ENCODE results near the gene KDM6A. TPM values are rescaled to one million over a fixed set of nuclear protein-coding genes. Genes with fewer than 3 reads are reported as not detected.
"Not testable (repeated sequence)": the region's sequence is repeated elsewhere in the genome, so short reads cannot be mapped to it uniquely, and the experiment has no call there.

Gene KDM6A
- total RNA-seq = 26.4 and 28.1 TPM in 2 replicates

DNA sequence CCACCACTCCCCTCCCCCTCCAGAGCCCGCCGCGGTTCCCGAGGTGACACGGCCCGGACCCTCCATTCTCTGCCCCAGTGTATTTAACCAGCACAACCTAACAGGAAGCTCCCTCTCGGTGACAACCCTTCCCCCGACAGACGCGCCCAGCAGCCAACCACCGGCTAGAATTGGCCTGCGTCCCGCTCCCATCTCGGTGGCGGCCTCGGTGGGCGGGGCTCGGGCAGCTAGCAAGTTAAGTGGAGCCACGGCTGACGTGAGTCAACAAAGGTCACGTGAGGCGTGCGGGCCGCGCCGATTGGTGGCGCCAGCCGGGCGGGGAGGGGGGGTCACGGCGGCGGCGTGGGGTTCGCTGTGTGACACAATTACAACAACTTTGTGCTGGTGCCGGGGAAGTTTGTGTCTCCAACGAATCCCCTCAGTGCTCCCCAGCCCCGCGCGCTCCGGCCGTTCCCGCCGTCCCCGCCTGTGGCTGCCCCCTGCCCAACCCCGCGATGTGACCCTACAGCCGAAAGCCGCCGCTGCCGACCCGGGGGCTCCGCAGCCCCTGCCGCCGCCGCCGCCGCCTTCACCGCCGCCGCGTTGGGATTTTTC, at the start of gene KDM6A:
KDM6A (plus strand) TSS at position 368 of the 594 bp plus-strand sequence. CDS start 364 bp downstream, outside the sequence.
- peak; percentile 91 for DNase-seq (ENCODE audit: low spot score)
- Mint-ChIP-seq H3K27me3 (ENCODE audit: insufficient read depth) (no peaks in the 10 kb centered on the region), H3K4me1 (ENCODE audit: low read depth) (peaks cover 6% of the 10 kb centered on the region), H3K27ac (peak within 1 kb of the TSS; percentile 98), H3K36me3 (ENCODE audit: low read depth) (peaks cover 4% of the 10 kb centered on the region), H3K4me3 (peak within 1 kb of the TSS; percentile 97), H3K9me3 (no peaks in the 10 kb centered on the region)
- intact Hi-C loops (cut with micrococcal nuclease) = loop anchor here (1.0 to 10.0 kb wide), 6 partner anchors 26 to 1962 kb away; partner anchors contain the start of genes FUNDC1 and RP2

- H3K27me3 Mint-ChIP-seq (ENCODE audit: insufficient read depth); H3K36me3 Mint-ChIP-seq (ENCODE audit: low read depth); H3K4me1 Mint-ChIP-seq (ENCODE audit: low read depth); H3K9me3 Mint-ChIP-seq; DNase-seq (ENCODE audit: low spot score); H3K27ac Mint-ChIP-seq; intact Hi-C loops (cut with micrococcal nuclease); H3K4me3 Mint-ChIP-seq: not testable (repeated sequence)
These were observed 49.8 kb upstream of the KDM6A start for GRCh38 chrX:44823193-44823592.

GRCh38 chrX:44828008-44828605, 44.9 kb upstream of the KDM6A start:
- H3K36me3 Mint-ChIP-seq (ENCODE audit: low read depth) = no peaks in the 10 kb centered on the region
- H3K4me3 Mint-ChIP-seq = no peak overlapping the region
- no peak overlapping the region for H3K27ac Mint-ChIP-seq
- intact Hi-C loops (cut with micrococcal nuclease) = no loop called here
- no peaks in the 10 kb centered on the region for H3K27me3 Mint-ChIP-seq (ENCODE audit: insufficient read depth)
- no peaks in the 10 kb centered on the region for H3K9me3 Mint-ChIP-seq
- DNase-seq (ENCODE audit: low spot score) = no peak
- no peaks in the 10 kb centered on the region for H3K4me1 Mint-ChIP-seq (ENCODE audit: low read depth)

GRCh38 chrX:44829832-44830231, 43.2 kb upstream of the KDM6A start:
- intact Hi-C loops (cut with micrococcal nuclease) = no loop called here
- H3K27me3 Mint-ChIP-seq (ENCODE audit: insufficient read depth) = no peaks in the 10 kb centered on the region
- H3K27ac Mint-ChIP-seq = no peak overlapping the region
- DNase-seq (ENCODE audit: low spot score) = no peak
- H3K4me1 Mint-ChIP-seq (ENCODE audit: low read depth) = no peaks in the 10 kb centered on the region
- H3K36me3 Mint-ChIP-seq (ENCODE audit: low read depth) = no peaks in the 10 kb centered on the region
- H3K4me3 Mint-ChIP-seq = no peak overlapping the region
- no peaks in the 10 kb centered on the region for H3K9me3 Mint-ChIP-seq

- H3K4me1 Mint-ChIP-seq (ENCODE audit: low read depth) = no peaks in the 10 kb centered on the region
- H3K36me3 Mint-ChIP-seq (ENCODE audit: low read depth) = no peaks in the 10 kb centered on the region
- H3K9me3 Mint-ChIP-seq = no peaks in the 10 kb centered on the region
- no peak for DNase-seq (ENCODE audit: low spot score)
- no peak overlapping the region for H3K4me3 Mint-ChIP-seq
- H3K27ac Mint-ChIP-seq = no peak overlapping the region
- no peaks in the 10 kb centered on the region for H3K27me3 Mint-ChIP-seq (ENCODE audit: insufficient read depth)
- intact Hi-C loops (cut with micrococcal nuclease) = no loop called here
These were observed 30.3 kb upstream of the KDM6A start for GRCh38 chrX:44842550-44843317.

DNA sequence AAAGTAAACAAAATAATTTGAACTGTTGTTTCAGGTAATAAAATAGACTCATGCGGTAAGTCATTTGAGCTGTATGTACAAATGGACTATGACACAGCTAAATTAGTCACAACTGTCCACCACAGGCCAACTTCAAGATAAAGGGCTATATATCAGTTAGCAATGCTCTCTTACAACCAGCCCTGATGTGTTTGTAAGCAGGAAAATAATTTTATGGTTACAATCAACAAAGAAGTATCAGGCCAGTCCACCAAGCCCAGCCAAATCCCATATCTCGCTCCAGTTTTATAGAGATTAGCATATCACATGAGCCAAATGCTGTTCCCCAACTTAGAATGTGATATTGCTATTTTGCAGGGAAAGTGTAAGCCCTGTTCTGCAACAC, 29.7 kb upstream of the KDM6A start:
- Mint-ChIP-seq H3K27ac (no peak overlapping the region), H3K9me3 (no peaks in the 10 kb centered on the region), H3K4me1 (ENCODE audit: low read depth) (no peaks in the 10 kb centered on the region), H3K4me3 (no peak overlapping the region), H3K36me3 (ENCODE audit: low read depth) (no peaks in the 10 kb centered on the region), H3K27me3 (ENCODE audit: insufficient read depth) (no peaks in the 10 kb centered on the region)
- no peak for DNase-seq (ENCODE audit: low spot score)
- intact Hi-C loops (cut with micrococcal nuclease) = no loop called here

DNA sequence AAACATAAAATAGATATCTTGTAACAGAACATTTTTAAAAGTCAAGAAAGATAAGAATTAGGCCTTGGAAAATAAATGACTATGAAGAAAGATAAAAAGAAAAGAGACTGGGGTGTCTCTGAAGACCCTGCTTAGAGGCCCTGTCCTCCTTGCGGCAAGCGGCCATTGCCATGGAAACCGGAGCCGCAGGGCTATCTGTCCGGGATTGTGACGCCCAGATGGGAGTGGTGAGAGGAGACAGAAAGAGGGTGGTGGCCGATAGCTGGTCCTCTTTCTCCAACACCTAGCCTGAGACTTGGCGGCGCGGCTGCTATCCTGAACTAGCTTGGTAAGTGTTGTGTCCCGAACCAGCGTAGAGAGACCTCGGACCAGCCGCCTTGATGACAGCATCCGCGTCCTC, 29.2 kb upstream of the KDM6A start, which contains the start of gene DUSP21:
DUSP21 (plus strand) TSS at position 269 of the 400 bp plus-strand sequence; CDS start at position 381, 112 bp downstream.
- Mint-ChIP-seq H3K27ac (no peak within 1 kb of the TSS), H3K27me3 (ENCODE audit: insufficient read depth) (no peaks in the 10 kb centered on the region), H3K4me1 (ENCODE audit: low read depth) (no peaks in the 10 kb centered on the region), H3K9me3 (no peaks in the 10 kb centered on the region), H3K36me3 (ENCODE audit: low read depth) (no peaks in the 10 kb centered on the region), H3K4me3 (no peak within 1 kb of the TSS)
- intact Hi-C loops (cut with micrococcal nuclease) = no loop called here
- DNase-seq (ENCODE audit: low spot score) = no peak

GRCh38 chrX:44844204-44844603, 28.8 kb upstream of the KDM6A start:
- DNase-seq (ENCODE audit: low spot score) = no peak
- Mint-ChIP-seq H3K27me3 (ENCODE audit: insufficient read depth) (no peaks in the 10 kb centered on the region), H3K27ac (no peak overlapping the region), H3K9me3 (no peaks in the 10 kb centered on the region), H3K4me3 (no peak overlapping the region), H3K4me1 (ENCODE audit: low read depth) (no peaks in the 10 kb centered on the region), H3K36me3 (ENCODE audit: low read depth) (no peaks in the 10 kb centered on the region)
- intact Hi-C loops (cut with micrococcal nuclease) = no loop called here

- H3K27me3 Mint-ChIP-seq (ENCODE audit: insufficient read depth); H3K4me3 Mint-ChIP-seq; H3K9me3 Mint-ChIP-seq; H3K4me1 Mint-ChIP-seq (ENCODE audit: low read depth); H3K36me3 Mint-ChIP-seq (ENCODE audit: low read depth); intact Hi-C loops (cut with micrococcal nuclease); H3K27ac Mint-ChIP-seq; DNase-seq (ENCODE audit: low spot score): not testable (repeated sequence)
These were observed 22.1 kb upstream of the KDM6A start for GRCh38 chrX:44850891-44851290.

GRCh38 chrX:44871114-44871645, 1.8 kb upstream of the KDM6A start:
- peak overlapping the region; percentile 58 for H3K4me3 Mint-ChIP-seq
- DNase-seq (ENCODE audit: low spot score) = no peak
- H3K27ac Mint-ChIP-seq = peak overlapping the region; percentile 47
- intact Hi-C loops (cut with micrococcal nuclease) = loop anchor here (5.0 to 10.0 kb wide), 4 partner anchors 126 to 1964 kb away; partner anchors contain the start of gene RP2
- no peaks in the 10 kb centered on the region for H3K27me3 Mint-ChIP-seq (ENCODE audit: insufficient read depth)
- H3K4me1 Mint-ChIP-seq (ENCODE audit: low read depth) = peaks cover 6% of the 10 kb centered on the region
- H3K36me3 Mint-ChIP-seq (ENCODE audit: low read depth) = peaks cover 2% of the 10 kb centered on the region
- H3K9me3 Mint-ChIP-seq = no peaks in the 10 kb centered on the region

GRCh38 chrX:44871931-44872820, 812 bp upstream of the KDM6A start:
- Mint-ChIP-seq H3K4me3 (peak overlapping the region; percentile 92), H3K9me3 (no peaks in the 10 kb centered on the region), H3K36me3 (ENCODE audit: low read depth) (peaks cover 4% of the 10 kb centered on the region), H3K27ac (peak overlapping the region; percentile 84), H3K4me1 (ENCODE audit: low read depth) (peaks cover 6% of the 10 kb centered on the region), H3K27me3 (ENCODE audit: insufficient read depth) (no peaks in the 10 kb centered on the region)
- intact Hi-C loops (cut with micrococcal nuclease) = loop anchor here (1.0 to 10.0 kb wide), 6 partner anchors 27 to 1963 kb away; partner anchors contain the start of genes FUNDC1 and RP2
- DNase-seq (ENCODE audit: low spot score) = peak; percentile 23

Data from activated T-helper 1 cell treated with anti-CD3 and anti-CD28 coated beads, Interleukin-12 subunit alpha, Interleukin-12 subunit beta, Interleukin-2, Interleukin-4 antibody, amounts not matched to agents 30 ng/mL and 10 ng/mL and 1 ng/mL, durations not matched to agents 14 hours and 24 hours and 36 hours (primary cell).